Endothelial cell (in vitro differentiated cells): ENCODE measurements around the gene DTNA. TPM values are rescaled to one million over a fixed set of nuclear protein-coding genes. Genes with fewer than 3 reads are reported as not detected.

Experiments
- DNase-seq: peaks from one replicate; pipeline ENCODE4 v3.0.0; 2021; ENCODE audit warnings: low spot score
- H3K27ac Mint-ChIP-seq: one replicate; pipeline ENCODE4 v1.8.0; 2021; ENCODE audit warnings: mixed read lengths, inconsistent platforms; ENCODE audit not compliant: unreplicated experiment
- H3K27me3 Mint-ChIP-seq: one replicate; pipeline ENCODE4 v1.8.0; 2021; ENCODE audit warnings: mild to moderate bottlenecking, moderate library complexity, mixed read lengths, inconsistent platforms; ENCODE audit not compliant: unreplicated experiment
- H3K36me3 Mint-ChIP-seq: one replicate; pipeline ENCODE4 v1.8.0; 2021; ENCODE audit warnings: mild to moderate bottlenecking, low read depth, mixed read lengths, inconsistent platforms; ENCODE audit not compliant: unreplicated experiment
- H3K4me1 Mint-ChIP-seq: one replicate; pipeline ENCODE4 v1.8.0; 2021; ENCODE audit warnings: mild to moderate bottlenecking, mixed read lengths, inconsistent platforms; ENCODE audit not compliant: unreplicated experiment
- H3K4me3 Mint-ChIP-seq: one replicate; pipeline ENCODE4 v1.8.0; 2021; ENCODE audit warnings: mild to moderate bottlenecking, mixed read lengths, inconsistent platforms; ENCODE audit not compliant: unreplicated experiment
- H3K9me3 Mint-ChIP-seq: one replicate; pipeline ENCODE4 v1.8.0; 2021; ENCODE audit warnings: mixed read lengths, inconsistent platforms; ENCODE audit not compliant: unreplicated experiment
- CTCF ChIP-seq: fragments of 200-600 bp; sonication (generic); IDR thresholded peaks from one replicate; pipeline ENCODE4 v1.5.0; 2021; ENCODE audit warnings: antibody characterized with exemption; ENCODE audit not compliant: unreplicated experiment
- total RNA-seq: library from RNA; stranded (reverse); fragmentation: NEBNext Ultra II Directional; extraction: Animal tissue kit (Norgen Biotek cat#: 25700); gene quantifications from one replicate; pipeline ENCODE4 v1.2.1, GENCODE V29; 2021; ENCODE audit not compliant: unreplicated experiment

The DTNA gene
- total RNA-seq, 1 donor from 2014 or later: 17.9 TPM

- Mint-ChIP-seq H3K4me1 (peaks cover 2% of the 10 kb centered on the region), H3K27ac (no peak overlapping the region)
- no peak for TF ChIP-seq CTCF
These were observed 130.2 kb downstream of the DTNA start for GRCh38 chr18:34840256-34840826.

GRCh38 chr18:34841891-34842290, 131.8 kb downstream of the DTNA start:
- TF ChIP-seq CTCF: no peak
- H3K36me3 Mint-ChIP-seq: no peaks in the 10 kb centered on the region
- no peak for DNase-seq
- H3K4me3 Mint-ChIP-seq: no peak overlapping the region
- no peak overlapping the region for H3K27ac Mint-ChIP-seq
- no peaks in the 10 kb centered on the region for H3K27me3 Mint-ChIP-seq
- peaks cover 2% of the 10 kb centered on the region for H3K4me1 Mint-ChIP-seq
- no peaks in the 10 kb centered on the region for H3K9me3 Mint-ChIP-seq

More at GRCh38 chr18:34840256-34840826, 130.2 kb downstream of the DTNA start:
- H3K9me3 Mint-ChIP-seq: no peaks in the 10 kb centered on the region
- DNase-seq: no peak
- no peaks in the 10 kb centered on the region for H3K27me3 Mint-ChIP-seq
- H3K36me3 Mint-ChIP-seq: no peaks in the 10 kb centered on the region
- H3K4me3 Mint-ChIP-seq: no peak overlapping the region

GRCh38 chr18:34844072-34844471, 134.0 kb downstream of the DTNA start:
- no peaks in the 10 kb centered on the region for H3K36me3 Mint-ChIP-seq
- no peak for DNase-seq
- peaks cover 2% of the 10 kb centered on the region for H3K4me1 Mint-ChIP-seq
- no peak overlapping the region for H3K4me3 Mint-ChIP-seq
- TF ChIP-seq CTCF: no peak
- H3K27me3 Mint-ChIP-seq: no peaks in the 10 kb centered on the region
- no peaks in the 10 kb centered on the region for H3K9me3 Mint-ChIP-seq
- no peak overlapping the region for H3K27ac Mint-ChIP-seq

- Mint-ChIP-seq H3K27ac (no peak overlapping the region), H3K9me3 (no peaks in the 10 kb centered on the region), H3K36me3 (no peaks in the 10 kb centered on the region), H3K4me3 (no peak overlapping the region), H3K27me3 (no peaks in the 10 kb centered on the region), H3K4me1 (peaks cover 2% of the 10 kb centered on the region)
- DNase-seq: no peak
- no peak for TF ChIP-seq CTCF
These were observed 134.8 kb downstream of the DTNA start for GRCh38 chr18:34844732-34845459.

- Mint-ChIP-seq H3K9me3 (no peaks in the 10 kb centered on the region), H3K27ac (no peak overlapping the region), H3K4me1 (peaks cover 2% of the 10 kb centered on the region), H3K4me3 (no peak overlapping the region), H3K36me3 (peaks cover 3% of the 10 kb centered on the region), H3K27me3 (no peaks in the 10 kb centered on the region)
- TF ChIP-seq CTCF: no peak
- DNase-seq: no peak
These were observed 137.3 kb downstream of the DTNA start for GRCh38 chr18:34847408-34847807.
